NCI-H128 (cell line): Measurements from ENCODE around the gene DAP3.
A peak's percentile ranks its signal among the peaks of the same experiment; 100 is the strongest.
"Not testable (repeated sequence)": the region's sequence is repeated elsewhere in the genome, so short reads cannot be mapped to it uniquely, and the experiment has no call there.

Source experiments
- DNase-seq: peaks from one replicate; lab custom pipeline; 2025; ENCODE audit not compliant: unreplicated experiment; lab: John Stamatoyannopoulos, UW

Gene DAP3

DNA sequence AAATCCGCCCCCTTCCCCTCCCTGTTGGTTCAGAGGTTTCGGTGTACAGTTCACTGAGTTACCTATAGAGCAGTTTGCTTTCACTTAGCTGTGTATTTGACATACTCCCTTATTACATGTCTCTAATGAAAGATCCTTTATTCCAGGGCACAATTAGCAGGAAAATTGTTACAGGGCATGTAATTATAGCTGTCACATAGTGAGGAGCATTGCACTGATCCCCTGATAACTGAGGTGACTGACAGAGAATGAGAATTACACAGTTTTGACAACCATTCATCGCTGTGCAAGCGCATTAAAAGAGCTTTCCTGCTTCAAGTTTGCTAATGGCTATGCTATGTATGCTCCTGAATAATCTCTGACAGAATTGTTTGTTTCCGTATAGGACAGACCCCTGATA lies 26.9 kb downstream of the DAP3 start:
- no peak for DNase-seq

DNA sequence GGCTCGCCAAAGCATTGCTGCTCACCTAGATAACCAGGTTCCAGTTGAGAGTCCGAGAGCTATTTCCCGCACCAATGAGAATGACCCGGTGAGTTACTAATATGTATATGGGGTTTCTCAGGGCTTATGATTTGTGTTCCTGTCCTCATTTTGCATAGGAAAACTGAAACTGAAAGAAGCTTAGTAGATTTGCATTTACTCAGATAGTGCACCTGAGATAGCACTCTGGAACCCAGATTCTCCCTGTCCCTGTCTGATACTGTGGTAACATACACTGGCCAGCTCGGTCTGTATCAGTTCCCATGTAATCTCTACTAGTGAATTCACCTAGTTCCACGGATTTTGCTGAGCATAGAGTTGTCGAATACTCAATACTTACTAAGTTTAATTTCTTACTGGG lies 28.1 kb downstream of the DAP3 start:
- no peak for DNase-seq

DNA sequence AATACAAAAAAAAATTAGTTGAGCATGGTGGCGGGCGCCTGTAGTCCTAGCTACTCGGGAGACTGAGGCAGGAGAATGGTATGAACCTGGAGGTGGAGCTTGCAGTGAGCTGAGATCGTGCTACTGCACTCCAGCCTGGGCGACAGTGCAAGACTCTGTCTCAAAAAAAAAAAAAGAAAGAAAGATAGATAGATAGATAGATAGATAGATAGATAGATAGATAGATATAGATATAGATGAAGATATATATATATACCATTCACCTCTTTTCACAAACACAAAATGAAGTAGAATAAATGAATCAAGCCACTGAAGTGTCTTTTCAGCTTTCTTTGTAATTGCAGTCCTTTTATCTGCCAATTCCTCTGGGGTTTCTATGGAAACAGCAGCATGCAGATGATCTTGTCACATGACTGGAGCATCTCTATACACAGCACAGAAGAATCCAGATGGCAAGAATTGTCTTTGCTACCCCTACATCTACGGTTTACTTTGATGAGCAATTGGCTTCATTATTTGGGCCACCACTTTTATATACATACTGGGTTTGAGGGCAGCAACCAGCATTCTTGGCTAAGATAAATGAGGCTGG lies 29.7 kb downstream of the DAP3 start:
- DNase-seq = not testable (repeated sequence)

DNA sequence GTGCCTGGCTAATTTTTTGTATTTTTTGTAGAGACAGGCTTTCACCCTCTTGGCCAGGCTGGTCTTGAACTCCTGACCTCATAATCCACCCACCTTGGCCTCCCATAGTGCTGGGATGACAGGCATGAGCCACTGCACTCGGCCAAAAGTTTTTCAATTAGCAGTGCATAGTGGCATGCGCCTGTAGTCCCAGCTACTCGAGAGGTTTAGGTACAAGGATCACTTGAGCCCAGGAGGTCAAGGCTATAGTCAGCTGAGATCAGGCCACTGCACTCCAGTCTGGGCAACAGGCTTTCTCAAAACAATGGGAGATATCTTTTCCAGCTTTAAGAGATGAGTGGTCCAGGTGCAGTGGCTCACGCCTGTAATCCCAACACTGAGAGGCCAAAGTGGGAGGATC lies 30.8 kb downstream of the DAP3 start:
- no peak for DNase-seq

DNA sequence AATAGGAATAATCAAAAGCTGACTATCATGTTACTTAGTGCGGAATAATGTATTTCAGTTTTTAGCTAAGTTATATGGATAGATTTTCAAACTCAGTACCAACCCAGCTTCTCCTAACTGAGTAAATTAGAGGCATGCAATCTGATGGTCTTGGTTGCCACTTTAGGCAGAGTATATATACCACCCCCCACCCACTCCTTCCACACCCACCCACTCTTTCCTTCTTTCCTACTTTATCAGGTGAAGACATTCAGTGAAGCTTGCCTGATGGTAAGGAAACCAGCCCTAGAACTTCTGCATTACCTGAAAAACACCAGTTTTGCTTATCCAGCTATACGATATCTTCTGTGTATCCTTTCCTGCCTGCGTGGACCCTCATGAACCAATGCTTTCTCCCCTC lies 36.3 kb downstream of the DAP3 start:
- DNase-seq = no peak

DNA sequence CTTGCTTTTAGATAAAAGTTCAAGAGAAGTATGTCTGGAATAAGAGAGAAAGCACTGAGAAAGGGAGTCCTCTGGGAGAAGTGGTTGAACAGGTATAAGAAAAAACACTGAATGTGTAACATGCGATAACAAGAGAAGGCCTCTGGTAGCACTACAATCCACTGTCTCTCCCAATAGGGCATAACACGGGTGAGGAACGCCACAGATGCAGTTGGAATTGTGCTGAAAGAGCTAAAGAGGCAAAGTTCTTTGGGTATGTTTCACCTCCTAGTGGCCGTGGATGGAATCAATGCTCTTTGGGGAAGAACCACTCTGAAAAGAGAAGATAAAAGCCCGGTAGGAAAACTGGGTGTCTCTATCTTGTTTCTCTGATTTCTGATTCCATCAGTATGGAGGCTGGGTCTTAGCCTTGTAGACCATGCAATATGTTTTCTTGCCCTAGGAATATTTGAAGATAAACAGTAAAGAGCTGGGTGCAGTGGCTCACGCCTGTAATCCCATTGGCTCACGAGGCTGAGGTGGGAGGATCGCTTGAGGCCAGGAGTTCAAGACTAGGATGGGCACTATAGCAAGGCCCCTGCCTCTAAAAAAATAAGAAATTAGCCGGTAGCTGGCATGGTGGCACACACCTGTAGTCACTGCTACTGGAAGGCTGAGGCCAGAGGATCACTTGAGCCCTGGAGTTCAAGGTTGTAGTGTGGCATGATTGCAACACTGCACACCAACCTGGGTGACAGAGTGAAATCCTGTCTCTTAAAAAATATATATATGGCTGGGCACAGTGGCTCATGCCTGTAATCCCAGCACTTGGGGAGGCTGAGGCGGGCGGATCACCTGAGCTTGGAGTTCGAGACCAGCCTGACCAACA lies 40.4 kb downstream of the DAP3 start:
- peak; percentile 44 for DNase-seq

DNA sequence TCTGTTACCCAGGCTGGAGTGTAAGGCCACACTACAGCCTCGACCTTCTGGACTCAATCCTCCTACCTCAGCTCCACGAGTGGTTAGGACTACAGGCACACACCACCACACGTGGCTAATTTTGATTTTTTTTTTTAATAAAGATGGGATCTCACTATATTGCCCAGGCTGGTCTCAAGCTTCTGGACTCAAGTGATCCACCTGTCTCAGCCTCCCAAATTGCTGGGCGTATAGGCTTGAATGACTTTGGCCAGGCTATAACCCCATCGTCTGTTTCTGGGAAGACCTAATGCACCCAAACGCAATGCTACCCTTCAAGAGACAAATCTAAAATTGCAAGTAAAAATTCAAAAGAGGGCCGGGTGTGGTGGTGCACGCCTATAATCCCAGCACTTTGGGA lies 52.1 kb downstream of the DAP3 start:
- DNase-seq = no peak

DNA sequence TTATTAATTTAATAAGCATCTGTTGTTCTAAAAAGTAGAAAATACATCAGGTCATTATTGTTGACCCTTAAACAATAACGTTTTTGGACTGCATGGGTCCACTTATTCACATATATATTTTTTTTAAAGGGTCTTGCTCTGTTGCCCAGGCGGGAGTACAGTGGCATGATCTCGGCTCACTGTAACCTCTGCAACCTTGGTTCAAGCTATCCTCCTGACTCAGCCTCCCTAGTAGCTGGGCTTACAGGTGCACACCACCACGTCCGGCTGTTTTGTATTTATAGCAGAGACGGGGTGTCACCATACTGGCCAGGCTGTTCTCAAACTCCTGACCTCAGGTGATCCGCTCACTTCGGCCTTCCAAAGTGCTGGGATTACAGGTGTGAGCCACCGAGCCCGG lies 53.0 kb downstream of the DAP3 start:
- no peak for DNase-seq

DNA sequence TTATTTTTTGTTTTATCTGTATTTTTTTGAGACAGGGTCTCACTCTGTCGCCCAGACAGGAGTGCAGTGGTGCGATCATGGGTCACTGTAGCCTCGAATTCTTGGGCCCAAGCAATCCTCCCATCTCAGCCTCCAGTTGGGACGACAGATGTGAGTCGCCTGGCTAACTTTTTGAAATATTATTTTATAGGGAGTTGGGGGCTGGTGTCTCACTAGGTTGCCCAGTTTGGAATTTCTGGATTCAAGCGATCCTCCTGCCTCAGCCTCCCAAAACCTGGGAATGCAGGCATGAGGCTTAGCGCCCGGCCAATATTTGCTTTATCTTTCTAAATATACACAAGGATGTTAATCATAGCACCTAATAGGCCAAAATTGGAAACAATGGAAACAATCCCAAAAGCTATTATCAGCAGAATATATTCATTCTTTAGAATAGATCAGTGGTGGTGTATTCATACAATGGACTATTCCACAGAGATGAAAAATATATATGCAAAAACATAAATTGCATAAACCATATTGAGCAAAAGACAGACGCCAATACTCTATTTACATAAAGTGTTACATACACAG lies 55.9 kb downstream of the DAP3 start:
- no peak for DNase-seq

DNA sequence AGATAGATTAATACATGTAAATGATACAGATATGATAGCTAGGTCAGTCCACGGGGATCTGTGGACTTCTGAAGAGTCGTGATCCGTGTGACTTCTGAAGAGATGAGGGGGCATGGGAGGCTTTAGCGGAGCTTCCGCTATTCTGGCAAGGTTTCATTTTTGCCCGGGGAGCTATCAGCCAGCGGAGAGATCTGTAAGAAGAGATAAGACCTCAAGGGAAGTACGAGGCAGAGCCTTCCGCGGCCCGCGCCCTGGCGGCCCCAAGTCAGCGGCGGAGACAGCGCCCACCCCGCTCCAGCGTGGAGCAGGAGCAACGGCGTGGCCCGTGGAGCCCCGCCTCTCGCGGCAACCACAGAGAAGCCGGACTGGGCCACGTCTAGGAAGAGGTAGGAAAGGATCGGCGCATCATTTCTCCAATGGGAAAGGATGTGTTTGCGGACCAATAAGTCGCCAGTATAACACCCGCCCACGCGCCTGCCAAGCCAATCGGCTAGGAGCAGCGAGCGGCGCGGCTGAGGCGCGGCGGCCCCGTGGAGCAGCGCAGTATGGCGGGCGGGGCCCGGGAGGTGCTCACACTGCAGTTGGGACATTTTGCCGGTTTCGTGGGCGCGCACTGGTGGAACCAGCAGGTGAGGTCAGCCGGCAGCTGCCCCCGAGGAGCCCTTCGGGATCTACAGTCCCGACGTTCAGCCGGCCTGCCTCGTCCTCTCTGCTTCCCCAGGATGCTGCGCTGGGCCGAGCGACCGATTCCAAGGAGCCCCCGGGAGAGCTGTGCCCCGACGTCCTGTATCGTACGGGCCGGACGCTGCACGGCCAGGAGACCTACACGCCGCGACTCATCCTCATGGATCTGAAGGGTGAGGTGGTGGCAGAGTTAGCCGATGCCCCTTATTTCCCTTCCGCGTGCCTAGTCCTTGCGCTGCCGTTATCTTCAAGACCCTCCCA lies 56.7 kb downstream of the DAP3 start:
- peak; percentile 95 for DNase-seq

DNA sequence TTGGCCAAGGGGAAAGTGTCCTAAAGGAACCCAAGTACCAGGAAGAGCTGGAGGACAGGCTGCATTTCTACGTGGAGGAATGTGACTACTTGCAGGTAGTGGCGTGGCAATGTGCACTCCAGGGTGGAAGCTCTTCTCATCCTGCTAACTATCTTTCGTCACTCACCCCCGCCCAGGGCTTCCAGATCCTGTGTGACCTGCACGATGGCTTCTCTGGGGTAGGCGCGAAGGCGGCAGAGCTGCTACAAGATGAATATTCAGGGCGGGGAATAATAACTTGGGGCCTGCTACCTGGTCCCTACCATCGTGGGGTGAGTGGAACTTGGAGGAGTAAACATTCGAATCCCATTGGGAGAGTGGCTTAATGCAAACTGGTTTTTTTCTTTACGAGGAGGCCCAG lies 58.7 kb downstream of the DAP3 start:
- DNase-seq = not testable (repeated sequence)

DNA sequence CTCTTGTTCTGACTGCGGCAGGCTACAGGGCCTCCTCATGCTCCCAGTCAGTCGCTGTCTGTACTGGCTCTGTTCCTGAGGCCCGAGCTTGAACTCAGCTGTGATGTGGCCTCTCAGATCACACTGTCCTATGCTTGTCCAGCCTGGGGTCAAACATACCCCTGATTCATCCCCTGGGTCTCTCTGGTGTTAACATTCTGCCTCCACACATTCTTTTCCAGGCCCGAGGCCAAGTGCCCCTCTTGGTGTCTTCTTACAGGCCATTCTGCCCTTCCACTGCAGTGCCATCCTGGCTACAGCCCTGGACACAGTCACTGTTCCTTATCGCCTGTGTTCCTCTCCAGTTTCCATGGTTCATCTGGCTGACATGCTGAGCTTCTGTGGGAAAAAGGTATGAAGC lies 59.2 kb downstream of the DAP3 start:
- not testable (repeated sequence) for DNase-seq

DNA sequence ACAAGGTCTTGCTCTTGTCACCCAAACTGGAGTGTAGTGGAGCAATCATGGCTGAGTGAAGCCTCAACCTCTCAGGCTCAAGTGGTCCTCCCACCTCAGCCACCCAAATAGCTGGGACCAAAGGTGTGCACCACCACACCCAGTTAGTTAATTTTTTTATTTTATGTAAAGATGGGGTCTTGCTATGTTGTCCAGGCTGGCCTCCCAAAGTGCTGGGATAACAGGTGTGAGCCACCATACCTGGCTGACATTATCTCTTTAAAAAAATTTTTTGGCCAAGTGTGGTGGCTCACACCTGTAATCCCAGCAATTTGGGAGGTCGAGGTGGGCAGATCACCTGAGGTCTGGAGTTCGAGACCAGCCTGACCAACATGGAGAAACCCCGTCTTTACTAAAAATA lies 70.1 kb downstream of the DAP3 start:
- DNase-seq = not testable (repeated sequence)

DNA sequence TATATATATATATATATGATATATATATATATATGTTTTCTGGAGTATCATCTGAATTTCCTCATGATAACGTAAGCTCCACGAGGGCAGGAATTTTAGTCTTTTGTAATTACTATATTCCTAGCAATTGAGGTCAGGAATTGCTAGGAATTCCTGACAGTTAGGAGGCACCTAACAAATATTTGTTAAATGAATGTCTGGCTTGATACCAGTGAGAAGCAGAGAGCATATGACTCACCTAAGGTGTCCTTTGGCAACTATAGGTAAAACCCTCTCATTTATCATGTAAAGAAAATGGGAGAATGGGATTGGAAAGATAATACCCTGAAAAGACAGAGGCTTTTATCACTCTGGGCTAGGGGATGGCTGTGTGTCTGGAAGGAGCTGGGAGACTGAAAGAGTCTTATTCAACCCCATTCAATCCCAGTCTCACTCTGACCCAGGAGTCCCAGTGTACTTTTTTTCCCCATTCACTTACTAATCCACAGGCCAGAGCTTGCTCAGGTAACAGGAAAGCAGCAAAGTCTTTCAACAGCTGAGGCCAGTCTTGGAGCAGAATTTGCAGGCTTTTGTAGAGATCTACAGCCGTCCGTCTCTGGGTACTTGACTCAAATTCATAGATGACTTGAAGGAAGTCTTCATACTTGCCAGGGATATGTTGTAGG lies 71.2 kb downstream of the DAP3 start:
- DNase-seq = no peak

DNA sequence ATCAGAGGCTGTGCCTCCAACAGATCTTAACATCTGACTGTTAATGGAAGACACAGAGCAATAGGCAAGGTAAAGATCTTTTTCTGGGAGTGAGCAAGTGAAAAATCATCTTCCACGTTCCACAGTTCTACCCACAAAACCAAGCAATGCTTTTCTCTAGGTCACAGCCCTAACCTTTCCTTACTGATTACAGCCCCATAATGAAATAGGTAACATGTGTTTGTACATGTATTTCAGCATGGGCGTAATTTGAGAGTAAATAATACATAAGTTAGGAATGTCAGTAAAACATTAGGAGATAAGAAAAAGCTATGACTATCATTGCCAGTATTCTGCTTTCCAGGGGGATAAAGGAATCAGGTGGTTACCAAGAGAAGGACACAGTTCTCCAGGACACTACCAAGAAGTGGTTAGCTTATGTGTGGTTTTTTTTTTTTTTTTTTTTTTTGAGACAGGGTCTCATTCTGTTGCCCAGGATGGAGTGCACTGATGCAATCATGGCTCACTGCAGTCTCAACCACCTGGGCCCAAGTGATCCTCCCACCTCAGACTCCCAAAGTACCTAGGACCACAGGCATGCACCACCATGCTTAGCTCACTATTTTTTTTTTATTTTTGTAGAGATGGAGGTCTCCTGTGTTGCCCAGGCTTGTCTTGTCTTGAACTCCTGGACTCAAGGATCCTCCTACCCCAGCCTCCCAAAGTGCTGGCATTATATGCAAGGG lies 72.0 kb downstream of the DAP3 start:
- no peak for DNase-seq

DNA sequence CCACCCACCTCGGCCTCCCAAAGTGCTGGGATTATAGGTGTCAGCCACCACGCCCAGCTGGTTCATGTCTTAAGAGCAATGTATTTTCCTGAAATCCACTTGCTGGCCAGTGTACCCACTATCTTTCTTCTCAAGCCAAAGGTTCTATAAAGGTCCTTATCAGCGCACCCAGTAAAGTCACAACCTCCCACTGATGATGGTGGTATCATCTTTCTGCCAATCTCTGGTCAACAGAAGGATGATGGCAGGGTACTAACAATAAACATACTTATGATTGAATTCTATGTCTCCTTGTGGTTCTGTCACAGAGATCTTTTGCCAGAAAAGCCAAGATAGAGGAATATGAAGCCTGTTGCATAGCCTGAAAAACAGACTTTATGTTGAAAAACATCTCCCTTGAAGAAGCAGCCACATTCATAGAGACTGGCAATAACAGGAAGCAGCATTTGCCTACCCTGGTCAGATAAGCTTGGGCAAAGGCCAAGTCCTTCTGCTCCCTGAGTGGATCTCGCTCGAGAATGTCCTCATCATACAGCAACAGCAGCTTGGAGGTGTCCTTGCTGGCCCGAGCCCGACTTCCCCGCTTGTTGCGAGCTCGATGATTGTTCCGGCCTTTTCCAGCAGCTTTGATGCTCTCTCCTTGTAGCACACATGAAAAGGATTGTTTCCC lies 73.0 kb downstream of the DAP3 start:
- DNase-seq = no peak

DNA sequence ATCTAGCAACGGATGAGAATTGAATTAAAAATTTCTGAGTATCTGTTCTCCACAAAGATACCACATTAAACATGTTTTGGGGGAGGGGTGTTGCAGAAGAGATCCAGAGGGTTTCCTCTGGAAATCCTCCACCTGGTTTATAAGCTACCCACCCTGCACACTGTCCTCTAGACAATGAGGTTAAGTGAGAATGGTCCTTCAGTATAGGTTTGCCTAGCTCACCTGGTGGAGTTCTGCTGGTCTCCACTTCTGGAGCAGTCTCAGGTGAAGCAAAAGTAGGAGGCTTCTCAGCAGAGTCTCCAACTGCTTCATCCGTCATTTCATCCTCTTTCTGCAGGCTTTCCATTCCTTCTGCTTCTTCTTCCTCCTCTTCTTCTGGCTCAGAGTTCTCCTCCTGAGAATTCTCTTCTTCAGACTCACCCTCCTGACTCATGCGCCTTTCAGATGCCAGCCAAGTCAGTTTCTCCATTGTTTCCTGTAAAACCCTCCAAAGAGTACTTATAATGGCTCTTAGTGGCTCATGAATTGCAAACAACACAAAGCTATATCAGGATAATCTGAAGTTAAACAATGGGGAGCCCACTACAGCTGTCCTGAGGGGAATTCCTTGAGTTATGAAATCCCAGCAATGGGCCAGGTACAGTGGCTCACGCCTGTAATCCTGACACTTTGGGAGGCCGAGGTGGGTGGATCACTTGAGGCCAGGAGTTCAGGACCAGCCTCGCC lies 74.4 kb downstream of the DAP3 start:
- not testable (repeated sequence) for DNase-seq

DNA sequence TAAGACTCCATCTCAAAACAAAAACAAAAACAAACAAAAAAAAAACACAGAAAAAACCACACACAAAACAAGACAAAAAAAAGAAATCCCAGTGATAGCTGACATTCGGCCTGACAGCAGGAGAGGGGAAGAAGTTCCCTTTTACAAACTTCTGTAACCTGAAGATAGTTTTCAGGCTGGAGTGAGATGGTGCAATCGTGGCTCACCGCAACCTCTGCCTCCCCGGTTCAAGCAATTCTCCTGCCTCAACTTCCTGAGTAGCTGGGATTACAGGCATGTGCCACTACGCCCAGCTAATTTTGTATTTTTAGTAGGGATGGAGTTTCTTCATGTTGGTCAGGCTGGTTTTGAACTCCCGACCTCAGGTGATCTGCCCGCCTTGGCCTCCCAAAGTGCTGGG lies 75.1 kb downstream of the DAP3 start:
- DNase-seq = not testable (repeated sequence)
